Hindlimb muscle (tissue), 1 donor: ENCODE results near the gene PSAPL1. TPM values are rescaled to one million over a fixed set of nuclear protein-coding genes. Genes with fewer than 3 reads are reported as not detected.

ENCODE experiments used
- DNase-seq: peaks from one replicate; pipeline ENCODE4 v3.0.0-alpha.2; 2013
- polyA plus RNA-seq: library from polyadenylated mRNA; unstranded; fragments of 120-200 nt; gene quantifications from one replicate; pipeline ENCODE4 v1.2.1, GENCODE V29; 2013; ENCODE audit not compliant: insufficient read length

PSAPL1 gene
- polyA plus RNA-seq, 1 donor, result not detected

DNA sequence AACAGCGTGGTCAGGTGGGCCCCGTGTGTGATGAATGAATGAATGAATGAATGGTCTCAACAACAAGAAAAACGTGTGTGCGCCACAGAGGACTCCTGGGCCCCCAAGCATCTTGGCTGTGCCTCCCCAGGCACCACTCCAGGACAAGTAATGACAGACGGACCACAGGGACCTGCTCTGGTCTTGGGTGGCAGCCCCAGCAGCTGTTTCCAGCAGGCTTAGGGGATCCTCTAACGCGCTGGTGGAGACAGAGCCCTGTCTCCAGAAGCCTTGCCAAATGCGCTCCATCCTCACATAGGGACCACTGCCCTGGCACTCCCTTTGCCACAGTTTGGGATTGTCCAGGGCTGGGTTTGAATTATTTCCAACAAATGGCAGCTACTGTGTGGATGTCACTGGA lies 39.1 kb downstream of the PSAPL1 start:
- DNase-seq, result no peak

GRCh38 chr4:7394681-7395451 lies 39.9 kb downstream of the PSAPL1 start:
- no peak for DNase-seq

DNA sequence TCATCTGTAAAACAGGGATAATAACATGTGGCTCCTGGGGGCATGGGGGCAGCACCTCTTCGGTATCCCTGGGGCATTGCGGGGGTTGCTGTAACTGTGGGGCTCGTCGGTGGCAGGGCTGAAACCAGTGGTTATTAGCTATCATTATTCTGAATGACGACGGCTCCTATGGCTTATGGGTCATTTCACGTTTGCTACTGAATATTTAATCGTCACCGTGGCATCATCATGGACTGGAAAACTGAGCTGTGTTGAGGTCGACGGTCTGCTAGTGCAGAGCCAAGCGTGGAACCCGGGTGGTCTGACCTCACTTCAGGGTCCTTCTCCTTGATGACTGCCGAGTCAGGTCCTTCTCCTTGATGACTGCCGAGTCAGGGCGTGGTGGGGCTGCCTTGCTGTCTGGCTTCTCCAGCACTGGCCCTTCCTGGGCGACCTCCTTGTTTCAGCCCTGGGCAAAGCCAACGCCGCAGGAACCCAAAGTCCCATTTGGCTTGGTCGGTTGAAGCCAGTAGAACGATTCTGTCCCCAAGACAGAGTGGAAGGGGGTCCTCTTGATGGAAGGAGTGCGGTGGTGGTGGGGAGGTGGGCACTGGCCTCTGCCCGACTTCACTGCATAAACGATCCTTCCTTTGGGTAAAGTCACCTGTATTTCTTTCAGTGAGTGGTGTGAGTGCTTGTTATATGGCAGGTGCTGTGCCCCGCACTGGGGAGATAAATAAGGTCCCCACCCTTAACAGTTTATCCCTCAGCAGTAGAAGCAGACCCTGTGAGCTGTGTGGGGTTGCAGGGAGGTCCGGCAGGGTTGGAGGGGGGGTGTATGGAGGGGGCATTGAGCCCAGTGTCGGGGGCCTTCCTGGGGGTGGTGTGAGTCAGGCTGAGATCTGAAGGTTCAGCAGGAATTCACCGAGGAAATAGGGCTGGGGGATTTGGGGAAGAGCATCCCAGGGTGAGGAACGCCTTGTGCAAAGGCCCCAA lies 40.8 kb downstream of the PSAPL1 start:
- DNase-seq, result no peak

GRCh38 chr4:7392438-7393421 lies 42.0 kb downstream of the PSAPL1 start:
- peak; percentile 50 for DNase-seq

DNA sequence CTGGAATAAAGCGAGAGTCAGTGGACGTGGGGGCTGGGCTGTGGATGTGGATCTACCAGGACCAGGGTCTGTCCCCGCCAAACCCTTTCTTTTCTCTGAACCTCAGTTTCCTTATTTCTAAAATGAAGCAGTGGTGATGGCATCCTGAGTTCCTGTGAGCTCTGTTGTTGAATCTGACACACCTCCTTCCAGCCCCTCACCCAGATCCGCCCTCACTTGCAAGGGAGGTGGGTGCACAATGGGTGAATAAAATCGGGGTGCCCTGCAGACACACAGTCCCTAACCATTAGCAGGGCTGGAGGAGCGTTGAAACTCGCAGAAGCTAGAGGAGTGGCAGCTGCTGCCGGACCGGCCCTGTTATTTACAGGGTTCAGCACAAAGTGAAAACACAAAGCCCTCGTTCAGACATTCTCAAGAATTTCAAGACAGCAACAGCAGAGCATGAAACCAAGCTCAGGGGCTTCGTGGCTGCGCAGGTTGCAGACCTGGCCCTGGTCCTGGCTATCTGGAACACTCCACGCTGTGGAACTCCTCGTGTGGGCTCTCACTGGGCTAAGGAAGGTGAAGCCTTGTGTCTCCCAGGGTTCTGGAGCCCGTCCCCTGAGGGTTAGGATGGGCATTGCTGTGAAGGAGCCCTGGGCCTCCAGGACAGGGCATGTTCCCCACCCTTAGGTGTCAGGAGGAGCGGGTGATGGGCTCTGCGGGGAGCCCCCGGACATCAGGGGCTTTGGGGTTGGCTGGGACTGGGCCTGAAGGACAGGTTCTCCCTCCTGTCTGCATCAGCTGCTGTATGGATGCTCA lies 42.9 kb downstream of the PSAPL1 start:
- DNase-seq, result no peak

DNA sequence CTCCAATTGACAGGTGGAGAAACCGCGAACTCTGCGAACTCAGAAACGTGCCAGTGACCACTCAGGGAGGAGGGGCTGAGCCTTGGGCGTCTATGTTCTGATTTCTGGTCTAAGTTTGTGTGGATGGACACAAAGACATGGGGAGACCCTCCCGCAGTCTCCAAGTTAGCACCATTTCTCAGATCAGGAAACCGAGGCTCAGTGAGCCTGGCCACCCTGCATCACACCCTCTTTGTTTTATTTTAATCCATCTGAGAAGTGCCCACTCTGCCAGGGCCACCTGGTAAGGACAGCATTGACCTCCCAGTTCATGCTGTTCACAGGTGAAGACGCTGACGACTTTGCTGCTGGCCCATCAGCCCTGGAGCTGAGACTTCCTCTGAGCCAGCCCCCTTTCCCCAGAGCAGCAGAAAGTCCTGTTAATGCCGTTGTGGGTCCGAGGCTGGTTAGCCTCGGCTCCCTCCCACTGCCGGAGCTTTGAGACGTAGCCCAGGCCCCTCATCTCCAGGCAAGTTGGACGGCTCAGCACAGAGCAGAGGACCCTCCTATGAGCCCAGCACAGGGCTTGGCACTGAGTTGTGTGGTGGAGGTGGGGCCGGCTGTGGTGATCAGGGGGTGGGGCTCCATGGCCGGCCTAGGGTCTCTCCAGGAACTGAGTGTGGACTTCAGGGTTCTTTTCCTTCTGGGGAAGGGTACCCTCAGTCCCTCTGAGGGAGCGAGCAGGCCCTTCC lies 43.7 kb downstream of the PSAPL1 start:
- no peak for DNase-seq

- DNase-seq, result no peak
These were observed 44.4 kb downstream of the PSAPL1 start for GRCh38 chr4:7390336-7390735.

GRCh38 chr4:7389719-7390118 lies 45.0 kb downstream of the PSAPL1 start:
- no peak for DNase-seq

DNA sequence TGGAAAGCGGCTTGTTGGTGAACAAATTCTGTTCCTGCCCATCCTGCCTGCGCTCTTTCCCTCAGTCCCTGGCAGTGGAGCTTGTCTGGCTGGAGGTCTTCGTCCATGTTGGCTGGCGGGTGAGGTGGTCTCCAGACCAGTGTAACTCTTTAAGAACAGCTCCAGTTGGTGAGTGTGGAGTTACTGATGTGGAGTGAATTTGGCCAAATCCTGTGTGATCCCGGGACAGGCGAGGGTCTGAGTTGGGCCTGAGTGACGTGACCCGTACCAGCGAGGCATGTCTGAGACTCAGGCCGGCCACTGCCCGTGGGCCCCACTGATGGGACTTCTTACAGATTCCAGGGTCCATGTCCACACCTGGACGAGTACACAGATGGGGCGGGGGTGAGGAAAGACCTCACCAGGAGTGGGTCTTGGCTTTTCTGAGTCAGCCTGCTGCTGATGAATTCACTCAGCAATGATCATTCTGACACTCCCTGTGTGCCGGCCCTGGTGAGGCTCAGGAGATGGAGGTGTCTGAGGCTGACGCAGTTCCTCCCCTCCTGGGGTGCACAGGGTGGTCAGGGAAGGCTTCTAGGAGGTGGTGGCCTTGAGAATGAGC lies 45.5 kb downstream of the PSAPL1 start:
- no peak for DNase-seq

- DNase-seq, result no peak
These were observed 46.1 kb downstream of the PSAPL1 start for GRCh38 chr4:7388627-7389026.

GRCh38 chr4:7387925-7388324 lies 46.8 kb downstream of the PSAPL1 start:
- DNase-seq, result no peak

GRCh38 chr4:7384929-7385890 lies 49.5 kb downstream of the PSAPL1 start:
- no peak for DNase-seq

DNA sequence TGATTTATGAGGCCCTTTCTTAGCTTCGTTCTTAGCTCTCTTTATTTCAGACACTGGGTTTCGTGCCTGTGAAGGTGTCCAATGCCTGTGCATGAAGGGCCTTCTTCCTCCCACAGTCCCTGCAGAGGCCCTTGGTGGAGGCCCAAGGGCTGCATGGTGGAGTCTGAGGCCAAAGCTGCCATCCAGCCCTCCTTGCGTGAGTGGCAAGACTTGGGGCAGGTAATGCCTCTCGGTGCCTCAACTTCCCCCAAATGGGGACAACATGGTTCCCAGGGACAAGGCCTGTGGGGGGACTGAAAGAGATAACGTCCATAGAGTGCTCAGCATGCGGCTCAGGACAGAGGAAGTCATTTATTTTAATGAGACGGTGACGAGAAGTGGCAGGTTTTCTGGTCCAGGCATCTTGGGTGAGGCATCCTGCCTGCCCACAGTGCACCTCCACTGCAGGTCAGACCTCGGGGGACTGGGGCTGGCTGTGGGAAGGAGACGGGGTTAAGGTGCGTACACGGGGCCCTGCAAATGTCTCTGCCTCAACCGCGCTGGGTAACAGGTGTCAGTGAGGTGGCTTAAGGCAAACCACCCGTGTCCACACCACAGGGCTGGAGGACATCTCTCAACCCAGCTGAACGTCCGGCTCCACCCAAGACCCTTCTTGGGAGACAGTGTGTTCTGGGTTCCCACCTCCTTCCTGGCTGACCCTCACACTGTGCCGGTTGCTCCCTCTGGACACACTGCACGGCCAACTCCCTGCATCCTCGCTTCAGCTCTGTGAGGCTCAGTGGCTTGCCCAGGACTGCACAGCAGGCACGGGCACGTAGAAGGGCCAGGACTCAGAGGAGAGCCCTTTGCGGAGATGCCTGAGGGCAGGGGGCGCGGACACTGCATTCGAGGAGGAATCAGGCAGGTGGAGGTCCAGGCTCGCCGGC lies 50.5 kb downstream of the PSAPL1 start:
- DNase-seq, result no peak

- no peak for DNase-seq
These were observed 51.5 kb downstream of the PSAPL1 start for GRCh38 chr4:7383266-7383665.

GRCh38 chr4:7382634-7383014 lies 52.1 kb downstream of the PSAPL1 start:
- no peak for DNase-seq

GRCh38 chr4:7381890-7382633 lies 52.7 kb downstream of the PSAPL1 start:
- DNase-seq, result no peak

- DNase-seq, result no peak
These were observed 53.4 kb downstream of the PSAPL1 start for GRCh38 chr4:7381221-7381889.
